HG03378 (cell line): ENCODE measurements around the gene GIMAP2.

Experiments
- ATAC-seq: cut with Tn5 transposase; IDR thresholded peaks from one replicate; pipeline ENCODE4 v1.9.1; 2021; ENCODE audit warnings: mild to moderate bottlenecking, moderate library complexity; ENCODE audit not compliant: unreplicated experiment

The GIMAP2 gene

DNA sequence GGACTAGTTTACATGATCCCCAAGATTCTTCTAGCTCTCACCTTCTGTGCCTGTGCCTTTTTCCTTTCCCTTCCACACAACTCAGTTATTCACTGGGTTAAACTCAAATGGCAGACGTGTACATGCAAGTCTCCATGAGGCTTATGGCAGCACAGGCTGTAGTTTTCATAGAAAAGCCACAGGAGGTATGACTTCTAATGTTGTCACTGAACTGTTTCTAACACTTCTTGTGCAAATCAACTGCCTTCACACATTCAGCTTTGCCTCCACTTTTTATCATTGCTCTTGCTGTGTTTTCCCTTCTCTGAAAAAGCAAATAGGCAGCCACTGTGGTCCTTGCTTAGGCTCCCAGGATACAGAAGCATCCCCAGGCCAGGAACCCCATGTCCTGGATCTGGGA lies 46.4 kb downstream of the GIMAP2 start:
- ATAC-seq = no peak

GRCh38 chr7:150732786-150733481 lies 47.4 kb downstream of the GIMAP2 start:
- no peak for ATAC-seq

- no peak for ATAC-seq
These were observed 48.1 kb downstream of the GIMAP2 start for GRCh38 chr7:150733482-150734095.

DNA sequence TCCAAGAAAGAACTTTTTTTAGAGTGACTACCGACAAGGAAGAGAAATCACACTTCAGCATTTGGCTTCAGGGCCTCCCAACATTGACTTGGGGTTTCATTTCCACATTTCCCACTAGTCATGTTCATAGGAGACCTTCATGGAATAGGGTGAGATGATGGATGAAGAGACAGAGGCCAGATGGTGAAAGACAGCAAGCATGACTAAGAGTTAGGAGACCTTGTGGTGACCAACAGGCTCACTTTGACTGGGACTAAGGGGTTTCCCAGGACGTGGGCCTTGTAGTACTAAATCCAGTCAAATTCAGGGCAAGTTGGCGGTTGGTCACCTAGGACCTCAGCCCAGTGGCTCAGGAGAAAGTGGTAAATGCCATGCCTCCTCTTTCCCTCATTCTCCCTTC lies 48.7 kb downstream of the GIMAP2 start:
- ATAC-seq = no peak

DNA sequence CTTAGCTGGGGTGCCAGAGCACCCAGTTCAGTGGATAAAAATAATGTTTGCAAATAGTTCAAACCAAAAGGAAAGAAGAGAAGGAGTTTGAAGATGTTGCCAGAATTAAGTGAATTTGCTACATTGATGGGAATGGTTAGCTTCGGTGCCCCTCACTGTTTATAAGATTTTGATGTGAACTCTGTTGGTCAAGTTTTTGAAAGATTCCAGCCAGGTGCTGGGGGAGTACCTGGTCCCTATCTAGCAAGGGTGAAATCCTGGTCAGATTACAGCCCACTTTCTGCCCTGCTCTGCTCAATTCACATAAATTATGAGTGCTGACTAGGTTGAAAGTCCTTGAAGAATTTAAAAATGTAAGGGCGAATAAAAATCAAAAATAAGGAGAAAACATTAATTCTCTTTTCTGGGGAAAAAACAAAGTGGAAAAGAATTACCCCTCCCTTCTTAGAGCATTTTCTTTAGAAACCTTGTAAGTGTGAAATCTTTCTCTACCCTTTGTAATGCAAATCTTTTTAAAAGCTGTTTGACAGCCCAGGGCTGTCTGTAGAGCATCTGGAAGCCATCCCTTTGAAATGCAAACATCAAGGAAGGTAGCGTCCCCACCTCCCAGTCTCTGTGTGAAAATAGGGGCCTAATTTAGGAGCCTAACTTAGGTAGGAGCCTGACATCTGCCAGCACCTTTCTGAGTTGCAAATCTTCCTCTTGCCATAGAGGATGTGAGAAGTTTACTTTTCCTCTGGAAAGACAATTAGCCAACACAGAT lies 50.3 kb downstream of the GIMAP2 start:
- ATAC-seq = no peak

DNA sequence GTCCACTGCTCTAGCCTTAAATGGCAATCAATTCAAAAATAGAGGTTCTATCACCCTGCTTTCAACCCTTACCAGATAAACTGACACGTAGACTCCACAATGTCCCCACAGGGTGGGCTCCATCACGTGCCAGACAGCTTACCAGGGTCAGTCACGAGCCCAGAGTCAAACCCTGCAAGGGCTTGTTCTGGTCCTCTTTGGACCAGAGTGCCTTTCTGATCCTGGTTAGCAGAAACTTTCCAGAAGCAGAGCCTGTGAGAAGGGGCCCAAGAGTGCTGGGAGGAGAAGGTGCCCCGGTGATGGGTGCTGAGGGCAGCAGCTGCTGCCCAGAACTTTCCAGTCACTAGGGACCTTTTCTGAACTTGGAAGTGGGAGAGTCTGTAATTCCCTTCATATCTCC lies 51.4 kb downstream of the GIMAP2 start:
- no peak for ATAC-seq

- no peak for ATAC-seq
These were observed 52.0 kb downstream of the GIMAP2 start, which contains the start of gene GIMAP5 for GRCh38 chr7:150737265-150738055. TSS of gene GIMAP5 (plus strand) at chr7:150737418. CDS start at chr7:150740885, 3,467 bp downstream.

GRCh38 chr7:150738092-150738491 lies 52.6 kb downstream of the GIMAP2 start:
- no peak for ATAC-seq

- ATAC-seq = no peak
These were observed 53.1 kb downstream of the GIMAP2 start for GRCh38 chr7:150738591-150739001.

- ATAC-seq = no peak
These were observed 53.5 kb downstream of the GIMAP2 start for GRCh38 chr7:150739033-150739432.

- no peak for ATAC-seq
These were observed 54.5 kb downstream of the GIMAP2 start for GRCh38 chr7:150740053-150740452.

- ATAC-seq = no peak
These were observed 56.9 kb downstream of the GIMAP2 start for GRCh38 chr7:150742286-150742968.
